Pancreas (tissue), 10 donors: ENCODE results near the gene LRRN4CL. TPM values are rescaled to one million over a fixed set of nuclear protein-coding genes. Genes with fewer than 3 reads are reported as not detected.

Source experiments
- ATAC-seq, 4 donors: fragments of 200-7000 bp; cut with Tn5 transposase; one replicate each; pipeline versions ENCODE4 v1.8.0 to v1.9.1; 2020; ENCODE audit warnings: mild to moderate bottlenecking in 4 of 4, moderate library complexity in 4 of 4
- DNase-seq, 6 donors: peaks; one replicate each; pipeline ENCODE4 v3.0.0-alpha.2; 2020
- FAIRE-seq: peaks from 2 replicates; lab custom pipeline; 2012; peaks lifted over from hg19 to GRCh38; lab: Jason Lieb, UNC
- H3K27ac ChIP-seq, 4 donors: fragments of 200-600 bp; sonication (generic); 1 replicate in 3 of 4; 2 replicates in 1 of 4; pipeline versions ENCODE4 v1.5.0 to v1.8.0; 2020
- H3K27me3 ChIP-seq, 4 donors: fragments of 200-600 bp; one replicate each; pipeline ENCODE4 v1.8.0; 2021
- H3K36me3 ChIP-seq, 3 donors: fragments of 200-600 bp; sonication (generic) in 1 of 3; one replicate each; pipeline versions ENCODE4 v1.5.0 to v1.8.0; 2020 to 2021
- H3K4me1 ChIP-seq, 3 donors: fragments of 200-600 bp; one replicate each; pipeline ENCODE4 v1.8.0; 2021
- H3K4me3 ChIP-seq, 4 donors: fragments of 200-600 bp; sonication (generic) in 2 of 4; one replicate each; pipeline versions ENCODE4 v1.5.0 to v1.8.0; 2020 to 2021
- H3K9me3 ChIP-seq, 4 donors: fragments of 200-600 bp; one replicate each; pipeline ENCODE4 v1.8.0; 2021
- CTCF ChIP-seq, 4 donors: fragments of 200-600 bp; sonication (generic) in 3 of 4; IDR thresholded peaks; one replicate each; pipeline versions ENCODE4 v1.5.0 to v1.8.0; 2021; ENCODE audit warnings: antibody characterized with exemption in 4 of 4
- WGBS, 2 donors: extraction: QIAGEN DNeasy Blood & Tissue Kit; methylation state at CpG; one replicate each; pipeline ENCODE4 v1.1.7; 2013; 5-methylcytosine and 5-hydroxymethylcytosine counted together
- intact Hi-C, 3 donors: fragments of 100-400 bp; cut with DNase I; formaldehyde crosslinking; loops; one replicate each; pipeline versions ENCODE4 v1.11.1 to v1.14.2; 2022
- polyA plus RNA-seq, 2 donors: library from polyadenylated mRNA; stranded (reverse); fragments of 200-250 nt; gene quantifications; one replicate each; pipeline ENCODE4 v1.2.3, GENCODE V29; 2013
- total RNA-seq, 6 donors: library from RNA; stranded (reverse); fragmentation: NEBNext Ultra II Directional in 4 of 6; extraction: Animal tissue kit (Norgen Biotek cat#: 25700) in 4 of 6; gene quantifications; one replicate each; pipeline versions ENCODE4 v1.2.1 to v1.2.4, GENCODE V29; 2021 to 2023
- donor health status: healthy with polysubstance abuse.
- donor health status: DM: no; HTN: no; CAD: no; lungs with moderate emphysema.
- donor health status: DM: no; HTN: no; CAD: no.
- donor health status: control.
- donor health status: control.
- donor health status: Bipolar disorder and iron deficiency.
- donor health status: DM: yes; HTN: yes; CAD: no.
- donor health status: DM: no; HTN: no; CAD: no.
- donor health status: DM: no; HTN: no; CAD: no.
- donor health status: DM: yes; HTN: yes; CAD: no.

The LRRN4CL gene
- total and polyA plus RNA-seq, 8 donors: 0.16 to 1.6 (median 0.53) TPM

- Histone ChIP-seq H3K4me3 (no peak overlapping the region), H3K9me3 (no peaks in the 10 kb centered on the region), H3K36me3 (peaks cover 0 to 4% (median 0%) of the 10 kb centered on the region in 3 donors), H3K27me3 (no peaks in the 10 kb centered on the region), H3K4me1 (peaks cover 11 to 37% (median 27%) of the 10 kb centered on the region in 3 donors), H3K27ac (no peak overlapping the region)
- intact Hi-C loops: no loop called here
- no peak for TF ChIP-seq CTCF (IDR thresholded peaks at IDR 0.05)
- WGBS, 2 donors: 53 to 61% methylated on average over 2 of the region's 2 CpGs
- DNase-seq (no peak), ATAC-seq (no peak), FAIRE-seq (no peak)
Observed at GRCh38 chr11:62673196-62673525, 16.2 kb downstream of the LRRN4CL start.

- 0 to 1% methylated on average over 55 to 59 of the region's 59 CpGs for WGBS, 2 donors
- ATAC-seq: peak; percentile 71 to 86 (median 84)
- H3K4me1 ChIP-seq: peaks cover 11 to 37% (median 30%) of the 10 kb centered on the region in 3 donors
- no peak for TF ChIP-seq CTCF (IDR thresholded peaks at IDR 0.05)
- peak; percentile 71 to 88 (median 78) for DNase-seq
- H3K27ac ChIP-seq: peak within 1 kb of the TSS; percentile 52 to 91 (median 83)
- H3K4me3 ChIP-seq: peak within 1 kb of the TSS; percentile 72 to 95 (median 86)
- no peaks in the 10 kb centered on the region for H3K27me3 ChIP-seq
- H3K9me3 ChIP-seq: no peaks in the 10 kb centered on the region
- intact Hi-C loops: no loop called here
- peaks cover 0 to under 1% (median 0%) of the 10 kb centered on the region in 3 donors for H3K36me3 ChIP-seq
- no peak for FAIRE-seq
Observed at GRCh38 chr11:62671608-62672389, 17.5 kb downstream of the LRRN4CL start, which contains the start of the genes LBHD1 and UQCC3. Gene LBHD1 (minus strand): TSS chr11:62672267. CDS start chr11:62670031, 2,236 bp downstream. Gene UQCC3 (plus strand): TSS chr11:62671673. CDS start chr11:62671746, 73 bp downstream.

- Histone ChIP-seq H3K36me3 (no peaks in the 10 kb centered on the region), H3K4me3 (peak overlapping the region; percentile 72 to 95 (median 86)), H3K27me3 (no peaks in the 10 kb centered on the region), H3K4me1 (peaks cover 11 to 43% (median 30%) of the 10 kb centered on the region in 3 donors), H3K9me3 (no peaks in the 10 kb centered on the region), H3K27ac (peak overlapping the region; percentile 52 to 91 (median 83))
- no peak for TF ChIP-seq CTCF (IDR thresholded peaks at IDR 0.05)
- intact Hi-C loops: no loop called here
- peak in 1 of 6 donors; percentile 10 for DNase-seq
- FAIRE-seq: no peak
- WGBS, 2 donors: 0% methylated on average over 17 of the region's 17 CpGs
- ATAC-seq: peak; percentile 11 to 39 (median 26)
Observed at GRCh38 chr11:62671236-62671607, 18.1 kb downstream of the LRRN4CL start.

- no peaks in the 10 kb centered on the region for H3K27me3 ChIP-seq
- 34 to 46% methylated on average over 4 of the region's 4 CpGs for WGBS, 2 donors
- no peak for FAIRE-seq
- peak in 5 of 6 donors; percentile 69 to 81 (median 71) for DNase-seq
- TF ChIP-seq CTCF (IDR thresholded peaks at IDR 0.05): no peak
- intact Hi-C loops: no loop called here
- ATAC-seq: peak; percentile 24 to 50 (median 38)
- no peaks in the 10 kb centered on the region for H3K36me3 ChIP-seq
- no peak overlapping the region for H3K4me3 ChIP-seq
- no peaks in the 10 kb centered on the region for H3K9me3 ChIP-seq
- peaks cover 11 to 45% (median 30%) of the 10 kb centered on the region in 3 donors for H3K4me1 ChIP-seq
- H3K27ac ChIP-seq: peak overlapping the region in 3 of 4 donors; percentile 10 to 86 (median 29)
Observed at GRCh38 chr11:62669420-62670161, 19.7 kb downstream of the LRRN4CL start.
